ENCODE results near the gene BNC2. TPM values are rescaled to one million over a fixed set of nuclear protein-coding genes. Genes with fewer than 3 reads are reported as not detected.

Gene BNC2
- total RNA-seq, 1 experiment from 2014 or later = not detected

DNA sequence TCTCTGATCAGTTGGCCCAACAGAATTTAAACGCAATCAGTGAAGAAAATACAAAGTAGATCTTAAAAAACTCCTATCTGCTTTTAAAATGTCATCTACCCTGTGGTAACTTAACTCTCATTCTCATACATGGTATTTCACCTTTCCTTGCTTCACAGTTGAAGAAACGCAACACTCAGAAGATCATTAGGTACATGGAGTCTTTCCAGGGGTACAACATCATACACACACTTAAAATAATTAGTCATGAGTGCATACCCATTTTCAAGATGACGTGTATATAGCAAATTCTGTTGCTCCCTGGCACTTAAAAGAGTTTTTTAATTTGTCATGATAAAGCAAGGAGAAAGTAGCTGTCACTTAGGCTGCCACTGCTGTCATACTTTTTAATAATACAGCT is 259.9 kb downstream of the BNC2 start:
- TF ChIP-seq, protein P1, sequence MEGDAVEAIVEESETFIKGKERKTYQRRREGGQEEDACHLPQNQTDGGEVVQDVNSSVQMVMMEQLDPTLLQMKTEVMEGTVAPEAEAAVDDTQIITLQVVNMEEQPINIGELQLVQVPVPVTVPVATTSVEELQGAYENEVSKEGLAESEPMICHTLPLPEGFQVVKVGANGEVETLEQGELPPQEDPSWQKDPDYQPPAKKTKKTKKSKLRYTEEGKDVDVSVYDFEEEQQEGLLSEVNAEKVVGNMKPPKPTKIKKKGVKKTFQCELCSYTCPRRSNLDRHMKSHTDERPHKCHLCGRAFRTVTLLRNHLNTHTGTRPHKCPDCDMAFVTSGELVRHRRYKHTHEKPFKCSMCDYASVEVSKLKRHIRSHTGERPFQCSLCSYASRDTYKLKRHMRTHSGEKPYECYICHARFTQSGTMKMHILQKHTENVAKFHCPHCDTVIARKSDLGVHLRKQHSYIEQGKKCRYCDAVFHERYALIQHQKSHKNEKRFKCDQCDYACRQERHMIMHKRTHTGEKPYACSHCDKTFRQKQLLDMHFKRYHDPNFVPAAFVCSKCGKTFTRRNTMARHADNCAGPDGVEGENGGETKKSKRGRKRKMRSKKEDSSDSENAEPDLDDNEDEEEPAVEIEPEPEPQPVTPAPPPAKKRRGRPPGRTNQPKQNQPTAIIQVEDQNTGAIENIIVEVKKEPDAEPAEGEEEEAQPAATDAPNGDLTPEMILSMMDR (IDR thresholded peaks at IDR 0.05; ENCODE audit: unreplicated experiment) = no peak
- no peaks in the 10 kb centered on the region for H3K36me3 Mint-ChIP-seq (ENCODE audit: insufficient read depth, unreplicated experiment)
- CTCF ChIA-PET = no interaction called here
- no TSS peak for BruUV-seq (replicated peaks)
- no peaks in the 10 kb centered on the region for H3K27me3 Mint-ChIP-seq (ENCODE audit: unreplicated experiment)
- H3K4me3 Mint-ChIP-seq (ENCODE audit: low read depth, unreplicated experiment) = no peak overlapping the region
- H3K4me1 Mint-ChIP-seq (ENCODE audit: low read depth, unreplicated experiment) = no peaks in the 10 kb centered on the region
- H3K27ac Mint-ChIP-seq (ENCODE audit: unreplicated experiment) = no peak overlapping the region
- H3K9me3 Mint-ChIP-seq (ENCODE audit: low read depth, unreplicated experiment) = no peaks in the 10 kb centered on the region
- intact Hi-C loops (cut with micrococcal nuclease; ENCODE audit: unreplicated experiment) = no loop called here
- no peak for DNase-seq

DNA sequence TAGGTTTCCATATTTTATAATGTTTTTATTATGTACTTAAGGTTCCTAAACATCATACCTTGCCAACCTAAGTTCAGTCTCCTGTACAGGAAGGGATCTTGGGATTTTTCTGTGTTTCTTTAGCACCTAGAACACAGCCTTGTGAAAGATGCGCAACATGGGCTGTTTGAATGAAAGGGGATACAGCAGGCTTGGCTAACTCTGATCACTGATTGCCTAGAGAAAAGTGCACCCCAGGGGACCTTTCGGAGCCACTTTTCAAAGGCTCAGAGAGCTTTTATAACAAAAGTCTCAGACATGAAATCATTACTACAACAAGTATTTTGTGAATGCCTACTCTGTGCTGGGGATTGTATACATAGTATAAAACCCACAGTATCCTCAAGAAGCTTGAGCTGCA is 261.6 kb downstream of the BNC2 start:
- BruUV-seq (replicated peaks) = no TSS peak
- Mint-ChIP-seq H3K4me1 (ENCODE audit: low read depth, unreplicated experiment) (no peaks in the 10 kb centered on the region), H3K9me3 (ENCODE audit: low read depth, unreplicated experiment) (no peaks in the 10 kb centered on the region), H3K27me3 (ENCODE audit: unreplicated experiment) (no peaks in the 10 kb centered on the region), H3K36me3 (ENCODE audit: insufficient read depth, unreplicated experiment) (no peaks in the 10 kb centered on the region), H3K4me3 (ENCODE audit: low read depth, unreplicated experiment) (no peak overlapping the region), H3K27ac (ENCODE audit: unreplicated experiment) (no peak overlapping the region)
- intact Hi-C loops (cut with micrococcal nuclease; ENCODE audit: unreplicated experiment) = no loop called here
- DNase-seq = no peak
- CTCF ChIA-PET = no interaction called here
- TF ChIP-seq, protein P1 (IDR thresholded peaks at IDR 0.05; ENCODE audit: unreplicated experiment) = no peak

DNA sequence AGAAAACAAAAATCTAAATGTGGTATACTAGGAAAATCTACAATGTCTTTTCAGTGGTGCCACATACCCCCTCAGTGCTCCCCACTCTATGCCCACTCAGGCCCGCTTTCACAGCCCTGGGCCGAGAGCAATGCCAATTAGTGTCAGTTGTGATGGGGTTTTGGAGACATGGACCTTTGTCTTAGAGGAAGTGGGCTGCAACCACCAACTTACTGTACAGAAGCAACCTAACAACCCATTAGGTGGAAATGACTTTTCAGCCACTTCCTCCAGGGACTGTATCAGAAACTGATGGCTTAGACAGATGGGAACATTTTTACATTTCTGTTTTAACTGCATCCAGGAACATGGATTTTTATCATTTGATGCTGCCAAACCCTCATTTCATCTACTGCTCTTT is 268.0 kb downstream of the BNC2 start:
- CTCF ChIA-PET = no interaction called here
- TF ChIP-seq, protein P1 (IDR thresholded peaks at IDR 0.05; ENCODE audit: unreplicated experiment) = no peak
- H3K27ac Mint-ChIP-seq (ENCODE audit: unreplicated experiment) = no peak overlapping the region
- H3K4me3 Mint-ChIP-seq (ENCODE audit: low read depth, unreplicated experiment) = no peak overlapping the region
- no peaks in the 10 kb centered on the region for H3K4me1 Mint-ChIP-seq (ENCODE audit: low read depth, unreplicated experiment)
- DNase-seq = no peak
- BruUV-seq (replicated peaks) = no TSS peak
- H3K36me3 Mint-ChIP-seq (ENCODE audit: insufficient read depth, unreplicated experiment) = no peaks in the 10 kb centered on the region
- H3K9me3 Mint-ChIP-seq (ENCODE audit: low read depth, unreplicated experiment) = no peaks in the 10 kb centered on the region
- H3K27me3 Mint-ChIP-seq (ENCODE audit: unreplicated experiment) = no peaks in the 10 kb centered on the region
- intact Hi-C loops (cut with micrococcal nuclease; ENCODE audit: unreplicated experiment) = loop anchor here (5.0 kb wide), 1 partner anchor 410 kb away; no protein-coding TSS in a partner anchor

DNA sequence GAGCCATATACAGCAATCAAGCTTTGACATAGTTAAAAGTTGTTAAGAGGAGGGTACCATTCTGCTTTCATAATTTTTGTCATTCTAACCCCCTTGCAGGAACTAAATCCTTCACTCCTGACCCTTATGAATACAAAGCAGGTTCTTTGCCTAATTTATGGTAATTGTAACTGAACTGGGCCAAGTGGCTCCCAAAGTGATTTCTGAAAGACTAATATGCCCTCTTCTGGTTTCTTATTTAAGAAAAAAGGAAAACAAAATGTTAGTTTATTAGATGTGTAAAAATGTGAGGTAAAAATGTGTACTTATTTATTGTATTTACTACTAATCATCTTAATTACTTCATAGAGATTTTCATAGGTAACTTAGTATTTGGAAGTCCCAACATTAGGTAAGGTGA is 268.5 kb downstream of the BNC2 start:
- no peaks in the 10 kb centered on the region for H3K36me3 Mint-ChIP-seq (ENCODE audit: insufficient read depth, unreplicated experiment)
- no peak overlapping the region for H3K4me3 Mint-ChIP-seq (ENCODE audit: low read depth, unreplicated experiment)
- no peak for DNase-seq
- TF ChIP-seq, protein P1 (IDR thresholded peaks at IDR 0.05; ENCODE audit: unreplicated experiment) = no peak
- H3K9me3 Mint-ChIP-seq (ENCODE audit: low read depth, unreplicated experiment) = no peaks in the 10 kb centered on the region
- intact Hi-C loops (cut with micrococcal nuclease; ENCODE audit: unreplicated experiment) = loop anchor here (5.0 kb wide), 1 partner anchor 410 kb away; no protein-coding TSS in a partner anchor
- CTCF ChIA-PET = no interaction called here
- H3K27ac Mint-ChIP-seq (ENCODE audit: unreplicated experiment) = no peak overlapping the region
- no peaks in the 10 kb centered on the region for H3K4me1 Mint-ChIP-seq (ENCODE audit: low read depth, unreplicated experiment)
- no peaks in the 10 kb centered on the region for H3K27me3 Mint-ChIP-seq (ENCODE audit: unreplicated experiment)
- BruUV-seq (replicated peaks) = no TSS peak

Data from Calu3 (cell line).